HUDEP-2 (cell line): ENCODE results near the gene HDAC4.

Experiments used
- DNase-seq, 76 experiments: peaks; one replicate each; lab custom pipeline; 2025; ENCODE audit not compliant: unreplicated experiment in 76 of 76; lab: John Stamatoyannopoulos, UW

HDAC4 gene

GRCh38 chr2:239245872-239246721, 154.7 kb downstream of the HDAC4 start:
- no peak for DNase-seq

GRCh38 chr2:239245107-239245506, 155.7 kb downstream of the HDAC4 start:
- DNase-seq = no peak

GRCh38 chr2:239244625-239245024, 156.2 kb downstream of the HDAC4 start:
- DNase-seq = no peak

GRCh38 chr2:239241431-239241960, 159.3 kb downstream of the HDAC4 start:
- DNase-seq = no peak

- DNase-seq = peak in 4 of 76 experiments; percentile 3 to 9 (median 6)
Observed at GRCh38 chr2:239240414-239240881, 160.4 kb downstream of the HDAC4 start.

GRCh38 chr2:239239607-239240413, 161.0 kb downstream of the HDAC4 start:
- no peak for DNase-seq

GRCh38 chr2:239238839-239239606, 161.8 kb downstream of the HDAC4 start:
- no peak for DNase-seq

- no peak for DNase-seq
Observed at GRCh38 chr2:239238381-239238780, 162.4 kb downstream of the HDAC4 start.

GRCh38 chr2:239236808-239237205, 164.0 kb downstream of the HDAC4 start:
- peak in 10 of 76 experiments; percentile 5 to 22 (median 11) for DNase-seq

- no peak for DNase-seq
Observed at GRCh38 chr2:239236043-239236807, 164.6 kb downstream of the HDAC4 start.

GRCh38 chr2:239235311-239235710, 165.5 kb downstream of the HDAC4 start:
- no peak for DNase-seq

GRCh38 chr2:239234191-239235175, 166.3 kb downstream of the HDAC4 start:
- DNase-seq = no peak

GRCh38 chr2:239233576-239233975, 167.2 kb downstream of the HDAC4 start:
- DNase-seq = no peak

- no peak for DNase-seq
Observed at GRCh38 chr2:239232195-239232578, 168.6 kb downstream of the HDAC4 start.

- no peak for DNase-seq
Observed at GRCh38 chr2:239231231-239232194, 169.3 kb downstream of the HDAC4 start.

GRCh38 chr2:239230318-239231052, 170.3 kb downstream of the HDAC4 start:
- no peak for DNase-seq
